Measurements from ENCODE around the gene LIF. TPM values are rescaled to one million over a fixed set of nuclear protein-coding genes. Genes with fewer than 3 reads are reported as not detected.
"Not testable (repeated sequence)": the region's sequence is repeated elsewhere in the genome, so short reads cannot be mapped to it uniquely, and the experiment has no call there.

LIF gene
- total RNA-seq, 2 experiments from 2014 or later, result 160 to 161 TPM

DNA sequence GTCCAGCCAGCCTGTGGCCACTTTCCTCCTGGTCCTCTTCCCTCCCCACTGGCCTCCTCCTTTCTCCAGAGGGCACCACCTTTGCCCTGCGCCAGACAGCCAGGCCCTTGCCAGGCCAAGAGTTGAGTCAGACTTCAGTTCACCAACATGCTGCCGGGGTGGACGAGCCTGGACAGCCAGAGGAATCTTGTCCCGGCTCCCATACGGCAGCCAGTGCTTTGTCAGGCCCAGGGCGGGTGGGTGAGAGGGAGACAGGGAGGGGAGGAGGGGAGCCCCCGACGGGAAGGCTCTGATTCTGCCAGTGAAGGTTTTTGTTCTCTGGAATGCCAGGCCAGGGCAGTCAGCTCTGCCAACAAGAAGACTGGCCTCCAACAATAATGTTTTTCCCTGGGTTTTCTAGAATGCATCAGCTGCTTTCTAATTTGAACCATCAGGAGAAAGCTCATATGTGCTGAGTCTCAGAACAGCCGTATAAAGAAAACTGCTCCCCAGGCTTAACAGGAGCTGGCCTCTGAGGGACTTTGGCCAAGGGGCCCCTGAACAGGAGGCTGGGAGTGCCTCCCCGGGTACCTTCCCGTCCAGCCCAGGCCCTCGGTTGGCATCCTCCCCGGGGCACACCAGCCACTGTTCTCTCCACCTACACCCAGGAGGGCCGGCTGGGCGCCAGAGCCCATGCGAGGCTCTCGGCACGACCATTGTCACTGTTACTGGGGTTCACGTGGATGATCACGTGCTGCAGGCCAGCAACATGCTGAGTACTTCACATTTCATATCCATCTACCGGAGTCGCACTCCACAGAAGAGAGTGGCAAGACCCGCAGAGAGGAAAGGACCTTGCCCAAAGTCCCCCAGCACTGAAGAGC lies 28.6 kb downstream of the LIF start:
- Mint-ChIP-seq H3K27ac (peak overlapping the region; percentile 41), H3K36me3 (ENCODE audit: low read depth) (no peaks in the 10 kb centered on the region), H3K4me3 (no peak overlapping the region), H3K9me3 (no peaks in the 10 kb centered on the region), H3K4me1 (ENCODE audit: low read depth) (peaks cover 51% of the 10 kb centered on the region), H3K27me3 (no peaks in the 10 kb centered on the region)
- ATAC-seq, result no peak
- DNase-seq, result no peak
- TF ChIP-seq CTCF (IDR thresholded peaks at IDR 0.05), result no peak
- ChIA-PET POLR2A (interaction anchor here (1.2 kb wide), 1 partner anchor 9 kb away, joined by 3 read pairs; no protein-coding TSS in a partner anchor), CTCF (no interaction called here)
- intact Hi-C loops (cut with micrococcal nuclease), result no loop called here

DNA sequence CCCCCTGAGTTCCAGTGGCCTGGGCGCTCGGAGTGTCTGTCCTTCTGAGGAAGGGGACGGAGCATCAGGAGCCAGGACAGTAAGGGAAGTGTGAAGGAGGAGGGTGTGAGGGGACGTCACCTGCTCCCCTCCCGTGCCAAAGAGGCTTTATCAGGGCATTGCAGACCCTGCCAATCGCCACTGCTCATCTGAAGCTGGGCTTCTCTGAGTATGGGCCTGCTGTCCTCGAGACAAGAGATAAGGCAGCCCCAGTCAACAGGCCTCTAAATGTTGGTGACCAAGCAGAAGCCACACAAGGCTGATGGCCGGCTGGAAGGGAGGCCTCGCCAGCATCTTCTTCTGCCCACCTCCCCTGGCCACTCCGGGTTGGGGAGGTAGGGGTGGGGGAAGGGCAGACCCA lies 29.8 kb downstream of the LIF start:
- CTCF ChIA-PET, result no interaction called here
- intact Hi-C loops (cut with micrococcal nuclease), result no loop called here
- POLR2A ChIA-PET, result no interaction called here
- H3K4me3 Mint-ChIP-seq, result no peak overlapping the region
- H3K27me3 Mint-ChIP-seq, result no peaks in the 10 kb centered on the region
- DNase-seq (no peak), ATAC-seq (no peak)
- H3K36me3 Mint-ChIP-seq (ENCODE audit: low read depth), result no peaks in the 10 kb centered on the region
- peaks cover 47% of the 10 kb centered on the region for H3K4me1 Mint-ChIP-seq (ENCODE audit: low read depth)
- peak overlapping the region; percentile 11 for H3K27ac Mint-ChIP-seq
- TF ChIP-seq CTCF (IDR thresholded peaks at IDR 0.05), result no peak
- H3K9me3 Mint-ChIP-seq, result no peaks in the 10 kb centered on the region

DNA sequence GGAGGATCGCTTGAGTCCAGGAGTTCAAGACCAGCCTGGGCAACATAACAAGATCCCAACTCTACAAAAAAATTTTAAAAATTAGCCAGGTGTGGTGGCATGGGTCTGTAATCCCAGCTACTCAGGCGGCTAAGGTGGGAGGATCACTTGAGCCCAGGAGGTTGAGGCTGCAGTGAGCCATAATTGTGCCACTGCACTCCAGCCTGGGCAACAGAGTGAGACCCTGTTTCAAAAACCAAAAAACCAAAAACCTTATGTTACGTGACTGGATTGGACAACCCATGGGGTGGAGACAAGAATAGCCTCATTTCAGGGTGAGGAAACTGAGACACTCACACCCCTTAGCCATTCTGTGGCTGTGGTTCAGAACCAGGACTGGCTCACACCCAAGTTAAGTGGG lies 30.3 kb downstream of the LIF start:
- H3K36me3 Mint-ChIP-seq (ENCODE audit: low read depth); H3K4me3 Mint-ChIP-seq; DNase-seq; H3K27me3 Mint-ChIP-seq; intact Hi-C loops (cut with micrococcal nuclease); H3K9me3 Mint-ChIP-seq; POLR2A ChIA-PET; H3K27ac Mint-ChIP-seq; ATAC-seq: not testable (repeated sequence)
- H3K4me1 Mint-ChIP-seq (ENCODE audit: low read depth), result peaks cover 43% of the 10 kb centered on the region
- CTCF ChIA-PET, result interaction anchor here (1.2 kb wide), 1 partner anchor 108 kb away, joined by 3 read pairs; no protein-coding TSS in a partner anchor

- Mint-ChIP-seq H3K27me3 (no peaks in the 10 kb centered on the region), H3K4me1 (ENCODE audit: low read depth) (peaks cover 29% of the 10 kb centered on the region), H3K4me3 (no peak overlapping the region), H3K9me3 (no peaks in the 10 kb centered on the region), H3K36me3 (ENCODE audit: low read depth) (no peaks in the 10 kb centered on the region), H3K27ac (no peak overlapping the region)
- TF ChIP-seq CTCF (IDR thresholded peaks at IDR 0.05), result no peak
- ChIA-PET CTCF (interaction anchor here (1.2 kb wide), 1 partner anchor 107 kb away, joined by 3 read pairs; no protein-coding TSS in a partner anchor), POLR2A (interaction anchor here (0.9 to 1.3 kb wide), 3 partner anchors 18 to 40 kb away, joined by 3 to 5 read pairs (median 3); no protein-coding TSS in a partner anchor)
- ATAC-seq, result no peak
- intact Hi-C loops (cut with micrococcal nuclease), result no loop called here
- no peak for DNase-seq
Measured at GRCh38 chr22:30214703-30215407, 31.7 kb downstream of the LIF start.

DNA sequence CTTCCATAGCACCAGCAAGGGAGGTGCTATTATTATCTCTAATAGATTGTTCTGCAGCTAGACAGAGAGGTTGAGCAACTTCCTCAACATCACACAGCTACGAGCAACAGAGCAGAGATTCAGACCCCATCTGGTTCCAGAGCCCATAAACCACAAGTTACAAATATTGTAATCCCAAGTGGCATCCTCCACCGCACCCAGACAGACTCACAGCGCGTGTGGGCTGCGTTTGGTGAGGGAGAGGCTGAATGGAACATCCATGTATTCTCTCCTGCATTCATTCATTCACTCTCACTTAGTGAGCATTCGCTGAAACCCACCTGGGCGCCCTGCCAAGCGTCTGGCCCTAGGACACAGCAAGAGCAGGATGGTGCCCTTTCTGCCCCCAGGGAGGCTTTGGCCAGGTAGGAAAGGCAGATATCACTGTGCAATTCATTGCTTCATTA lies 33.5 kb downstream of the LIF start:
- ChIA-PET POLR2A (interaction anchor here (0.7 to 0.8 kb wide), 2 partner anchors 104 to 124 kb away, joined by 3 read pairs; no protein-coding TSS in a partner anchor), CTCF (interaction anchor here (1.6 kb wide), 1 partner anchor 75 kb away, joined by 4 read pairs; no protein-coding TSS in a partner anchor)
- no peaks in the 10 kb centered on the region for H3K36me3 Mint-ChIP-seq (ENCODE audit: low read depth)
- no peak for DNase-seq
- H3K27ac Mint-ChIP-seq, result peak overlapping the region; percentile 43
- H3K4me1 Mint-ChIP-seq (ENCODE audit: low read depth), result peaks cover 26% of the 10 kb centered on the region
- peak; percentile 8 for ATAC-seq
- intact Hi-C loops (cut with micrococcal nuclease), result no loop called here
- no peaks in the 10 kb centered on the region for H3K9me3 Mint-ChIP-seq
- no peaks in the 10 kb centered on the region for H3K27me3 Mint-ChIP-seq
- no peak overlapping the region for H3K4me3 Mint-ChIP-seq
- no peak for TF ChIP-seq CTCF (IDR thresholded peaks at IDR 0.05)
